Activated CD4-positive, alpha-beta T cell treated with anti-CD3 and anti-CD28 coated beads, Interleukin-2, Interleukin-4, amounts not matched to agents 100 ng/mL and 50 ng/mL, durations not matched to agents 16 hours and 8 hours (primary cell): Measurements from ENCODE around the gene RPRD2.
A peak's percentile ranks its signal among the peaks of the same experiment; 100 is the strongest.

Experiments
- DNase-seq: peaks from one replicate; pipeline ENCODE4 v3.0.0-alpha.2; 2020; ENCODE audit warnings: low spot score

Gene RPRD2

GRCh38 chr1:150472601-150473200 lies 108.8 kb downstream of the RPRD2 start:
- no peak for DNase-seq

GRCh38 chr1:150473659-150474058 lies 109.7 kb downstream of the RPRD2 start:
- no peak for DNase-seq

GRCh38 chr1:150474869-150475268 lies 110.9 kb downstream of the RPRD2 start:
- DNase-seq, result no peak

GRCh38 chr1:150476754-150477153 lies 112.8 kb downstream of the RPRD2 start:
- DNase-seq, result no peak

GRCh38 chr1:150477320-150477719 lies 113.4 kb downstream of the RPRD2 start:
- no peak for DNase-seq

- DNase-seq, result no peak
Observed at GRCh38 chr1:150477733-150478132, 113.8 kb downstream of the RPRD2 start.

GRCh38 chr1:150479370-150479769 lies 115.4 kb downstream of the RPRD2 start:
- no peak for DNase-seq

- no peak for DNase-seq
Observed at GRCh38 chr1:150479927-150480352, 116.0 kb downstream of the RPRD2 start.

GRCh38 chr1:150484431-150484830 lies 120.5 kb downstream of the RPRD2 start:
- DNase-seq, result no peak

- no peak for DNase-seq
Observed at GRCh38 chr1:150484861-150485260, 120.9 kb downstream of the RPRD2 start.

GRCh38 chr1:150486966-150487762 lies 123.2 kb downstream of the RPRD2 start, which contains the start of gene TARS2:
Gene TARS2, plus strand, starts transcription at chr1:150487419. Its CDS starts 32 bp downstream, at chr1:150487451.
- peak; percentile 100 for DNase-seq

- DNase-seq, result no peak
Observed at GRCh38 chr1:150487763-150488115, 123.8 kb downstream of the RPRD2 start.

- no peak for DNase-seq
Observed at GRCh38 chr1:150493175-150493574, 129.2 kb downstream of the RPRD2 start.

- no peak for DNase-seq
Observed at GRCh38 chr1:150498342-150498741, 134.4 kb downstream of the RPRD2 start.

- DNase-seq, result no peak
Observed at GRCh38 chr1:150505431-150505830, 141.5 kb downstream of the RPRD2 start.

GRCh38 chr1:150507912-150508864 lies 144.2 kb downstream of the RPRD2 start, which contains the start of gene ECM1:
Gene ECM1, plus strand, starts transcription at chr1:150508109. Its CDS starts 101 bp downstream, at chr1:150508210.
- peak; percentile 24 for DNase-seq

GRCh38 chr1:150508982-150509381 lies 145.0 kb downstream of the RPRD2 start:
- DNase-seq, result no peak

GRCh38 chr1:150511551-150511950 lies 147.6 kb downstream of the RPRD2 start:
- no peak for DNase-seq

- DNase-seq, result no peak
Observed at GRCh38 chr1:150511985-150512660, 148.2 kb downstream of the RPRD2 start.

GRCh38 chr1:150512846-150513245 lies 148.9 kb downstream of the RPRD2 start:
- no peak for DNase-seq

- DNase-seq, result no peak
Observed at GRCh38 chr1:150513351-150513791, 149.4 kb downstream of the RPRD2 start.

- no peak for DNase-seq
Observed at GRCh38 chr1:150514260-150514659, 150.3 kb downstream of the RPRD2 start.
